Measurements from ENCODE around the gene CTIF. TPM values are rescaled to one million over a fixed set of nuclear protein-coding genes. Genes with fewer than 3 reads are reported as not detected.

Gene CTIF
- total RNA-seq, 1 donor from 2014 or later: 137 TPM

DNA sequence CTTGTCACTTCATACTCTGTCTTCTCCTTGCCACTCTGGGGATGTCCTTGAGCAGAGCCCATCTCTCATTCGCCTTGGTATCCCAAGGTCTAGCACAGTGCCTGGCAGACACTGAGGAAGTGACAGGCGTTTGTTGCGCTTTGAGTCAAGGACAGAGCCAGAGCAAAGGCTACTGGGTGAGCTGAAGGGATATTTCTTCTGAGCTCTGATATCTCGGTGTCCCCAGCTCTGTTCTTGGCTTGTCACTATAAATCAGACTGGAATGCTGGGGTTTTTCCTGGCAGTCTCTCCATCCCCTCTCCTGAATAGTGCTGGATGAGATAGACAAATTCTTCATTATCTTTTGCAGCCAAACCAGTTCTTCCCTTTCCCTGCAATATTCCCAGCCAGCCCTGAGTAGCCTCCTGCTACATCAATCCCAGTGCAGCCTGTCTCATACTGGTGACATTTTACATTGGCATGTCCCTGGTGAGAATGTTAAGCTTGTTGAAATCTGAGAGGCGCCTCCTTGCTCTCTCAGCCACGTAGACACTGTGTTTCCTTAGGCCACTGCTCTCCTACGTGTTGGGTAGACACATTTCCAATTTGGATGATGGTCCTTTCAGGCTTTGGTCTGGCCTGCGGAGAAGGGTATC lies 61.7 kb downstream of the CTIF start:
- H3K27me3 Mint-ChIP-seq (ENCODE audit: unreplicated experiment): peaks cover 11% of the 10 kb centered on the region
- H3K4me3 Mint-ChIP-seq (ENCODE audit: unreplicated experiment): no peak overlapping the region
- no peak for DNase-seq
- peaks cover 9% of the 10 kb centered on the region for H3K36me3 Mint-ChIP-seq (ENCODE audit: unreplicated experiment)
- H3K9me3 Mint-ChIP-seq (ENCODE audit: unreplicated experiment): peaks cover 10% of the 10 kb centered on the region
- TF ChIP-seq, protein P1, sequence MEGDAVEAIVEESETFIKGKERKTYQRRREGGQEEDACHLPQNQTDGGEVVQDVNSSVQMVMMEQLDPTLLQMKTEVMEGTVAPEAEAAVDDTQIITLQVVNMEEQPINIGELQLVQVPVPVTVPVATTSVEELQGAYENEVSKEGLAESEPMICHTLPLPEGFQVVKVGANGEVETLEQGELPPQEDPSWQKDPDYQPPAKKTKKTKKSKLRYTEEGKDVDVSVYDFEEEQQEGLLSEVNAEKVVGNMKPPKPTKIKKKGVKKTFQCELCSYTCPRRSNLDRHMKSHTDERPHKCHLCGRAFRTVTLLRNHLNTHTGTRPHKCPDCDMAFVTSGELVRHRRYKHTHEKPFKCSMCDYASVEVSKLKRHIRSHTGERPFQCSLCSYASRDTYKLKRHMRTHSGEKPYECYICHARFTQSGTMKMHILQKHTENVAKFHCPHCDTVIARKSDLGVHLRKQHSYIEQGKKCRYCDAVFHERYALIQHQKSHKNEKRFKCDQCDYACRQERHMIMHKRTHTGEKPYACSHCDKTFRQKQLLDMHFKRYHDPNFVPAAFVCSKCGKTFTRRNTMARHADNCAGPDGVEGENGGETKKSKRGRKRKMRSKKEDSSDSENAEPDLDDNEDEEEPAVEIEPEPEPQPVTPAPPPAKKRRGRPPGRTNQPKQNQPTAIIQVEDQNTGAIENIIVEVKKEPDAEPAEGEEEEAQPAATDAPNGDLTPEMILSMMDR (IDR thresholded peaks at IDR 0.05; ENCODE audit: partially characterized antibody, unreplicated experiment): no peak
- H3K4me1 Mint-ChIP-seq (ENCODE audit: low read depth, unreplicated experiment): peaks cover 43% of the 10 kb centered on the region
- H3K27ac Mint-ChIP-seq (ENCODE audit: unreplicated experiment): peak overlapping the region; percentile 63

DNA sequence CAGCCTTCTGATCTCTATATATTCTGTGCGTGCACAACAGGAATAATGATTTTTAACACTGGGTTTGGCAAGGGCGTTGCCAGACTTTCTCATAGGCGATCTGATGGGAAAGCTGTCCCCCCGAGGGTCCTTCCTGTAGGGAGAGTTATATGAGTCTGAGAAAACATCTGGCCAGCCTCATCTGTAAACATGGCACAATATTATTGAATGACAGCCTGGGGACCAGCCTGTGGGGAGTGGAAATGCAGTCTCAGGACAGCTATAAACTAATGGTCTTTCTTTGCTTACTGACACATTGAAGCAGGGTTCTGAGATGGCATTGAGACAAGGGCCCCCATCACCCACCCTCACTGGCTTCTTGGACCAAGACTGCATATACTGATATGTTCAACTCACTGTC lies 62.5 kb downstream of the CTIF start:
- Mint-ChIP-seq H3K27ac (ENCODE audit: unreplicated experiment) (peak overlapping the region; percentile 63), H3K9me3 (ENCODE audit: unreplicated experiment) (peaks cover 14% of the 10 kb centered on the region), H3K4me1 (ENCODE audit: low read depth, unreplicated experiment) (peaks cover 51% of the 10 kb centered on the region), H3K36me3 (ENCODE audit: unreplicated experiment) (peaks cover 4% of the 10 kb centered on the region), H3K27me3 (ENCODE audit: unreplicated experiment) (peaks cover 14% of the 10 kb centered on the region), H3K4me3 (ENCODE audit: unreplicated experiment) (peak overlapping the region; percentile 14)
- DNase-seq: no peak
- TF ChIP-seq, protein P1 (IDR thresholded peaks at IDR 0.05; ENCODE audit: partially characterized antibody, unreplicated experiment): no peak

DNA sequence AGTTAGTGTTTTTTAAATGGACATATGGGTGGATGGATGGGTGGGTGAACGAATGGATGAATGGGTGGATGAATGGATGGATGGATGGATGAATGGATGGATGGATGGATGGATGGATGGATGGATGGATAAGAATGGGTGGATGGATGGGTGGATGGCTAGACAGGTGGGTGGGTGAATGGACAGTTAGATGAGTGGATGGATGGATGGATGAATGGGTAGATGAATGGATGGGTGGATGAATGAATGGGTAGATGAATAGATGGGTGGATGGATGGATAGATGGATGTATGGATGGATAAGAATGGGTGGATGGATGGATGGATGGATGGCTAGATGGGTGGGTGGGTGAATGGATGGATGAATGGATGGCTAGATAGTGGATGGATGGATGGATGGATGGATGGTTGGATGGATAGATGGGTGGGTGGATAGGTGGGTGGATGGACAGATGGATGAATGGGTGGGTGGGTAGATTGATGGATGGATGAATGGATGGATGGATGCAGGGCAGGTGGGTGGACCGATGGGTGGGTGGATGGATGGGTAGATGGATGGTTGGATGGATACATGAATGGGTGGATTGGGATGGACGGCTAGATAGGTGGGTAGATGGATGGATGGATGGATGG lies 64.0 kb downstream of the CTIF start:
- Mint-ChIP-seq H3K36me3 (ENCODE audit: unreplicated experiment) (no peaks in the 10 kb centered on the region), H3K4me3 (ENCODE audit: unreplicated experiment) (peak overlapping the region; percentile 17), H3K27me3 (ENCODE audit: unreplicated experiment) (peaks cover 16% of the 10 kb centered on the region), H3K27ac (ENCODE audit: unreplicated experiment) (no peak overlapping the region), H3K9me3 (ENCODE audit: unreplicated experiment) (peaks cover 16% of the 10 kb centered on the region), H3K4me1 (ENCODE audit: low read depth, unreplicated experiment) (peaks cover 63% of the 10 kb centered on the region)
- DNase-seq: no peak
- TF ChIP-seq, protein P1 (IDR thresholded peaks at IDR 0.05; ENCODE audit: partially characterized antibody, unreplicated experiment): no peak

DNA sequence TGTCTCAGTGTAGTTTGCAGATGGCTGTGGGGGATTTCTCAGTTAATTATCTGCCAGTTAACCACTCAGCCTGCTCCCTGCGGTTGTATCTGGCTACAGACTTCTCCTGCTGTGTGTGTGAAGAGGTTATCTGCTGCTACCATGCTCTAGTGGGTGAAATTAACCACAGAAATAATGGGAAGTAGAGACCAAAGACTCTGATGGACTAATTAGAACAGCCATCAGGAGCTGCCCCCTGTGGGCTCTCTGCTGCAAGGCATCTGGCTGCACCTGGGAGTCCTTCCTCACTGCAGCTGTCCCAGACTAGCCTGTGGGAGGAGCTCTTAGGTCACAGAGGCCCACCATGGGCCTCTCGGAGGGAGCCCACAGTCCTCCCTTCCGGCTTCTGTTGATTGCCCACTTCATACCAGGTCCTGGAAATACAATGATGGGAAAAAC lies 66.6 kb downstream of the CTIF start:
- peaks cover 66% of the 10 kb centered on the region for H3K4me1 Mint-ChIP-seq (ENCODE audit: low read depth, unreplicated experiment)
- DNase-seq: peak; percentile 82
- no peaks in the 10 kb centered on the region for H3K36me3 Mint-ChIP-seq (ENCODE audit: unreplicated experiment)
- peaks cover 21% of the 10 kb centered on the region for H3K27me3 Mint-ChIP-seq (ENCODE audit: unreplicated experiment)
- peak overlapping the region; percentile 53 for H3K4me3 Mint-ChIP-seq (ENCODE audit: unreplicated experiment)
- TF ChIP-seq, protein P1 (IDR thresholded peaks at IDR 0.05; ENCODE audit: partially characterized antibody, unreplicated experiment): no peak
- H3K27ac Mint-ChIP-seq (ENCODE audit: unreplicated experiment): peak overlapping the region; percentile 91
- peaks cover 14% of the 10 kb centered on the region for H3K9me3 Mint-ChIP-seq (ENCODE audit: unreplicated experiment)
